GM18951 (cell line): ENCODE data around the gene PCBP3.
"Not testable (repeated sequence)": the region's sequence is repeated elsewhere in the genome, so short reads cannot be mapped to it uniquely, and the experiment has no call there.

Experiments used
- POLR2A ChIP-seq: IDR thresholded peaks from 4 replicates; pipeline ENCODE4 v1.6.1; 2011; ENCODE audit warnings: mild to moderate bottlenecking; ENCODE audit not compliant: insufficient read length, insufficient read depth; ENCODE audit errors: extremely low read depth
- in situ Hi-C: fragments of 300-500 bp; cut with MboI; formaldehyde crosslinking; loops from one replicate; pipeline ENCODE4 v1.12.0; 2022; ENCODE audit warnings: low sequenced_read_pairs, mixed read lengths, inconsistent platforms; ENCODE audit not compliant: unreplicated experiment

Gene PCBP3

GRCh38 chr21:45970674-45971615 lies 327.4 kb downstream of the PCBP3 start:
- in situ Hi-C loops = no loop called here

GRCh38 chr21:45971616-45972352 lies 328.3 kb downstream of the PCBP3 start:
- in situ Hi-C loops = no loop called here
- no peak for TF ChIP-seq POLR2A

More at GRCh38 chr21:45970674-45971615, 327.4 kb downstream of the PCBP3 start:
- TF ChIP-seq POLR2A = no peak

GRCh38 chr21:45972353-45972715 lies 328.8 kb downstream of the PCBP3 start:
- in situ Hi-C loops = no loop called here
- no peak for TF ChIP-seq POLR2A

DNA sequence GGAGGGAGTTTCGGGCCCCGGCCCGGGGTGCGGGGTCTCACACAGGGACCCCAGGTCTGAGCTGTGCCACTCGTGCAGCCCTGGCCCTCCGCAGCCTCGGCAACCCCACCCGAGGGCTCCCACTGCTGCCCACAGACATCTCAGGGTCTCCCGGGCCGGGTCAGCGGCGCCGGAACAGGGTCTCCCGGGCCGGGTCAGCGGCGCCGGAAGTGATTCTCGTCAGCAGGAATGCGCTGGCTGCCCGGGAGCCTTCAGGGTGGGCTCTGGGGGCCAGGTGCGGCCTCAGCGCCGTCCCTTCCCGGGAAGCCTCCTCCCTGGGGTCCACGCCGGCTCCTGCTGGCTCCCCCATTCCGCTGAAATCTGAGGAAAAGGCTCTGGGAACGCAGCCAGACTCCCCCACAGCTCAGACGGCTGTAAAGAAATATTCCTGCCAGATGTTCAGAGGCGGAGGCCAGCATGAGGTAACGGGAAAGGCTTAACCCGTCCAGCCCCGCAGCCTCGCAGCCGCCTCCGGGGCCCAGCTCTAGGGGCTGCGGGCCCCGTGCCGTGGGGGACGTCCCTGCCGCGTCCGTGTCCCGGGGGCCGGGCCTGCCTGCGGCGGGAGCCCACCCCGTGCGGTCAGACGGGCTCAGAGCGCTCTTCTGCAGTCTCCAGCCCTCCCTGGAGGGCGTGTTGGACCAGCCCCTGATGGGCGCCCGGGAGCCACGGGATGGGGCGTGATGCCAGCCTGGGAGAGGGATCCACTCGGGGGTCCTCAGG lies 329.4 kb downstream of the PCBP3 start:
- in situ Hi-C loops = no loop called here
- TF ChIP-seq POLR2A = no peak

- in situ Hi-C loops = no loop called here
- TF ChIP-seq POLR2A = no peak
These were observed 330.0 kb downstream of the PCBP3 start for GRCh38 chr21:45973475-45974072.

DNA sequence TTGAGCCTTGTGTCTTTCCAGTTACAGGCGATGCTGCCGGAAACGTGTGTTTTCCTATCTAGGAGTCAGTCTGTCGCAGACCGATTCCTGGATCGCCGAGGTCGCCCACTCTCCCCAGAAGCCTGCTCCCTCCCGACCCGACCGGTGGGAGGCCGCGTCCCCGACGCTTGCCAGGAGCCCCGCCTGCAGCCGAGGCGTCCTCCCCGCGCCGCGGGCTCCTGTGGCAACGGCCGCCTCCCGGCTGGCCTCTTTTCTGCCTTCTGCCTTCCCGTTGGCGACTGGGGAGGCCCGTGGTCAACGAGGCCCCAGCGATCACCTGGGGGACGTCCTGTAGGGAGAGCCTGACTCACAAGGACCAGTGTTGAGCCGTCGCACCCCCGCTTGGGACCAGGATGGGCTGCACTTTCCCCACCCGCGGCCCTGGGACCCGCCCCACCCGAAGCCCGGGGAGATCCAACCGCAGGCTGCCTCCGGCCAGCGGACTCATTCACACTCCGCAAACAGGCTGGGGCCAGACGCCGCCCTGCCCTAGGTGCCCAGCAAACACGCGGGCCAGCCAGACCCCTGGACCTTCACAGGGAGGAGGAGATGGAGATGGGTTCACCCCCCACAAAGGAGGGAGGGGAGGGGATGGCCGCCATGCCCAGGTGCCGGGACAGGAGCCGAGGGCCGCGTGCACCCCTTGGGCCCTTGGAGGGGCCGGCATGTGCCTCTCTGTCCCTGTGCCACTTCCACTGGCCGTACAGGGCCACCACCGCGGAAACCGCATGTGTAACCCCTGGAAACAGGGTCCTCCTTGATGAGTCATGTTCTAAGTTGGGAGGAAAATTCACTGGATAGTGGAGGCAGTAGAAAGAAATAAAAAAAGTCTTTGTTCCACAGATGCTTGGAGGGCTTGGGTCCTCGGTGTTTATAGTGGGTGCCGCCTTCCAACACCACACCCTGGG lies 330.8 kb downstream of the PCBP3 start:
- no peak for TF ChIP-seq POLR2A
- in situ Hi-C loops = no loop called here

DNA sequence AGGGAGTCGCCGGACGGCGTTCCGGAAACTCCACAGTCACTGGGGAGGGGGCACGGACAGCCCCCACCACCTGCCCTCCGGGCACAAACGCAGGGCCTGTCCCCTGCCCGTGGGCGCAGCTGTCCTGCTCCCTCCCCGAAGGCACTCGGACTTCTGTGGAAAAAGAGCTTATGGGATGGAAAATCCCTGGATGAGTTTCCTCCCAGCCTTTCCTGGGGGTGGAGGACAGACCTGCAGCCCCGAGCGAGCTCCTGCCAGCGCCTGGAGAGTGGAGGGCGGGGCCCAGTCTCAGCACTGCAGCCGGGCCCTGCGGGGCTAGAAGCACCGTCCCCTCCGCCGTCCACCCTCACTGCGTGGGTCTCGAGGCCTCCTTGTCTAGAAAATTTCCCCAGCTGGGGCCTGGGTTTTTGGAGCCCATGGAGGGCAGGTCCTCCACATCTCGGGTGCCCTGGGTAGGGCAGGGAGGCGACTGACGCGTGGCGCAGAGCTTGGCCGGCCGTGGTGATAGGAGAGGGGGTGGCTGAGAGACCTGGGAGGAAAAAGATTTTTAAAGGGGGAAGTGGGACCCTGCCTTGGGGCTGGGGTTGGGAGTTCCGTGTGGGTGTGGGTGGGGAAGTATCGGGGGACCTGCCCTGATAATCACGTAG lies 331.6 kb downstream of the PCBP3 start:
- in situ Hi-C loops = no loop called here
- TF ChIP-seq POLR2A = no peak

DNA sequence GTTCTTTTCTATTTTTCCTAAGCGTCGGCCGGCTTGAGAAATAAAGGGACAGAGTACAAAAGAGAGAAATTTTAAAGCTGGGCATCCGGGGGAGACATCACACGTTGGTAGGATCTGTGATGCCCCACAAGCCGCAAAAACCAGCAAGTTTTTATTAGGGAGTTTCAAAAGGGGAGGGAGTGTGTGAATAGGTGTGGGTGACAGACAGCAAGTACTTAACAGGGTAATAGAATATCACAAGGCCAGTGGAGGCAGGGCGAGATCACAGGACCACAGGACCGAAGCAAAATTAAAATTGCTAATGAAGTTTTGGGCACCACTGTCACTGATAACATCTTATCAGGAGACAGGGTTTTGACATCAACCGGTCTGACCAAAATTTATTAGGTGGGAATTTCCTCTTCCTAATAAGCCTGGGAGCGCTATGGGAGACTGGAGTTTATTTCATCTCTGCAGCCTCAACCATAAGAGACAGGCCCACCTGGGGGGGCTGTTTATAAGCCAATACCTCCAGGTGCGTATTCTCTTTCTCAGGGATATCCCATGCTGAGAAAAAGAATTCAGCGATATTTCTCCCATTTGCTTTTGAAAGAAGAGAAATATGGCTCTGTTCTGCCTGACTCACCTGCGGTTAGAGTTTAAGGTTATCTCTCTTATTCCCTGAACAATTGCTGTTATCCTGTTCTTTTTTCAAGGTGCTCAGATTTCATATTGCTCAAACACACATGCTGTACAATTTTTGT lies 332.3 kb downstream of the PCBP3 start:
- in situ Hi-C loops = not testable (repeated sequence)

- in situ Hi-C loops = no loop called here
- no peak for TF ChIP-seq POLR2A
These were observed 333.3 kb downstream of the PCBP3 start for GRCh38 chr21:45976701-45977311.

DNA sequence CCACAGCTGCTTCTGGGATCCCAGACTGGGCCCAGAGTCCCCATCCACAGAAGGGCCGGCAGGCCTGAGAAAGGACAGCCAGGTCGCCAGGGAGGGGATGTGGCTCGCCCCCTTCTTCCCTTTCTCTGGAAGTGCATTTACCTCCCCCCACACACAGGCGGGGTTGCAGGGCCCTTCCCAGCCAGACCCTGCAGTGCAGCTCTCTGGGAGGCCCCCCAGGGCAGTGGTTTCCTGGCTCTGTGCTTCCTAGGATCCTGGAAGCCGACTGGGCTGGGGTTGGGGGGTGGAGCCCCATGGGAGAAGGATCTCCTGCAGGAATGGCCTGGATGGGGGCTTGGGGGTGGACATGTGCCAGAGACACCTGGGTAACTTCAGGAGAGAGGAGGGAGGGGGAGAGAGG lies 333.9 kb downstream of the PCBP3 start:
- in situ Hi-C loops = no loop called here

More for the DNA sequence above, 333.9 kb downstream of the PCBP3 start:
- no peak for TF ChIP-seq POLR2A
